GM23338 (cell line): ENCODE measurements around the gene C16orf82. TPM values are rescaled to one million over a fixed set of nuclear protein-coding genes. Genes with fewer than 3 reads are reported as not detected.

ENCODE experiments used
- ATAC-seq: fragments of 200-7000 bp; cut with Tn5 transposase; 3 replicates; pipeline ENCODE4 v1.9.1; 2020
- DNase-seq: peaks from one replicate; pipeline ENCODE4 v3.0.0-alpha.2; 2015; ENCODE audit warnings: low spot score
- H2AFZ ChIP-seq: fragments of 200-600 bp; sonication (generic); 2 replicates; pipeline ENCODE4 v1.8.0; 2016; ENCODE audit warnings: antibody characterized with exemption, mild to moderate bottlenecking, moderate library complexity
- H3F3A ChIP-seq: fragments of 200-600 bp; sonication (generic); replicated peaks from 2 replicates; pipeline ENCODE4 v1.8.0; 2017; ENCODE audit warnings: antibody characterized with exemption, mixed run types, low read depth
- H3K27ac ChIP-seq: fragments of 200-600 bp; sonication (generic); 2 replicates; pipeline ENCODE4 v1.6.1; 2016; ENCODE audit warnings: low read depth
- H3K27me3 ChIP-seq: fragments of 200-600 bp; sonication (generic); 2 replicates; pipeline ENCODE4 v1.8.0; 2016; ENCODE audit warnings: mild to moderate bottlenecking, mixed run types, moderate library complexity; ENCODE audit not compliant: insufficient read depth
- H3K36me3 ChIP-seq: fragments of 200-600 bp; sonication (generic); 2 replicates; pipeline ENCODE4 v1.8.0; 2016; ENCODE audit warnings: mild to moderate bottlenecking; ENCODE audit not compliant: insufficient read depth
- H3K4me1 ChIP-seq: fragments of 200-600 bp; sonication (generic); 2 replicates; pipeline ENCODE4 v1.8.0; 2016; ENCODE audit warnings: mild to moderate bottlenecking, moderate library complexity; ENCODE audit not compliant: insufficient read depth
- H3K4me2 ChIP-seq: fragments of 200-600 bp; sonication (generic); 2 replicates; pipeline ENCODE4 v1.7.1; 2017; ENCODE audit warnings: mixed run types
- H3K4me3 ChIP-seq: fragments of 200-600 bp; sonication (generic); 2 replicates; pipeline ENCODE4 v1.6.1; 2016; ENCODE audit warnings: mixed run types
- H3K79me2 ChIP-seq: fragments of 200-600 bp; sonication (generic); replicated peaks from 2 replicates; pipeline ENCODE4 v1.8.0; 2017; ENCODE audit warnings: mild to moderate bottlenecking; ENCODE audit not compliant: insufficient read depth
- H3K9me2 ChIP-seq: fragments of 200-600 bp; sonication (generic); 2 replicates; pipeline ENCODE4 v1.8.0; 2017; ENCODE audit not compliant: insufficient read depth
- H4K20me1 ChIP-seq: fragments of 200-600 bp; sonication (generic); replicated peaks from 2 replicates; pipeline ENCODE4 v1.8.0; 2017; ENCODE audit warnings: mild to moderate bottlenecking; ENCODE audit not compliant: insufficient read depth
- H3K27ac Mint-ChIP-seq: 2 replicates; pipeline ENCODE4 v1.8.0; 2020; ENCODE audit warnings: inconsistent platforms, mild to moderate bottlenecking, moderate library complexity, mixed read lengths
- H3K27me3 Mint-ChIP-seq: 3 replicates; pipeline ENCODE4 v1.8.0; 2022; ENCODE audit warnings: low read depth, mild to moderate bottlenecking, moderate library complexity, mixed read lengths, inconsistent platforms; ENCODE audit not compliant: insufficient read depth, poor library complexity
- H3K36me3 Mint-ChIP-seq: 3 replicates; pipeline ENCODE4 v1.8.0; 2021; ENCODE audit warnings: low read depth, mild to moderate bottlenecking, inconsistent platforms, moderate library complexity, mixed read lengths
- H3K4me1 Mint-ChIP-seq: 3 replicates; pipeline ENCODE4 v1.8.0; 2020; ENCODE audit warnings: mild to moderate bottlenecking, inconsistent platforms, mixed read lengths
- H3K4me3 Mint-ChIP-seq: 3 replicates; pipeline ENCODE4 v1.8.0; 2021; ENCODE audit warnings: moderate library complexity, mild to moderate bottlenecking, inconsistent platforms, mixed read lengths
- H3K9me3 Mint-ChIP-seq: 3 replicates; pipeline ENCODE4 v1.8.0; 2020; ENCODE audit warnings: moderate library complexity, mild to moderate bottlenecking, inconsistent platforms, mixed read lengths
- CREB1 ChIP-seq: fragments of 250-450 bp; sonication (Bioruptor Pico); IDR thresholded peaks from 2 replicates; pipeline ENCODE4 v1.5.0; 2020; ENCODE audit warnings: low read depth, mild to moderate bottlenecking, moderate library complexity
- CTCF ChIP-seq, 2 experiments: fragments of 200-600 bp in 1 of 2; sonication (generic) in 1 of 2; conservative IDR thresholded peaks; 2 replicates each; pipeline versions ENCODE4 v1.5.1 to v1.6.1; 2016 to 2017; ENCODE audit warnings: antibody characterized with exemption in 2 of 2, low read depth in 2 of 2, mild to moderate bottlenecking in 2 of 2, moderate library complexity in 1 of 2
- EZH2phosphoT487 ChIP-seq: fragments of 200-600 bp; sonication (generic); IDR thresholded peaks from one replicate; pipeline ENCODE4 v1.8.1; 2018; ENCODE audit warnings: antibody characterized with exemption; ENCODE audit not compliant: unreplicated experiment
- JUNB ChIP-seq: IDR thresholded peaks from one replicate; pipeline ENCODE4 v1.6.1; 2016; ENCODE audit warnings: antibody characterized with exemption; ENCODE audit not compliant: unreplicated experiment
- NANOG ChIP-seq: IDR thresholded peaks from 2 replicates; pipeline ENCODE4 v1.6.1; 2016; ENCODE audit warnings: antibody characterized with exemption, borderline replicate concordance
- POLR2AphosphoS5 ChIP-seq: IDR thresholded peaks from 2 replicates; pipeline ENCODE4 v1.6.1; 2016; ENCODE audit warnings: antibody characterized with exemption, low read depth
- REST ChIP-seq: IDR thresholded peaks from one replicate; pipeline ENCODE4 v1.6.1; 2018; ENCODE audit warnings: antibody characterized with exemption; ENCODE audit not compliant: unreplicated experiment
- ZNF114 ChIP-seq: fragments of 250-450 bp; sonication (Bioruptor Pico); IDR thresholded peaks from 2 replicates; pipeline ENCODE4 v1.5.0; 2020; ENCODE audit warnings: mild to moderate bottlenecking, moderate library complexity
- ZNF462 ChIP-seq: fragments of 250-450 bp; sonication (Bioruptor Pico); IDR thresholded peaks from 2 replicates; pipeline ENCODE4 v1.5.0; 2020; ENCODE audit warnings: mild to moderate bottlenecking, moderate library complexity
- polyA plus RNA-seq: library from polyadenylated mRNA; unstranded; fragments of >200 nt; fragmentation: Nextera tagmentation; extraction: Ambion mirVana; gene quantifications from 2 replicates; pipeline ENCODE4 v1.2.1, GENCODE V29; 2016
- total RNA-seq: library from RNA; depleted of rRNA; stranded (reverse); fragments of >200 nt; shearing (Covaris generic); gene quantifications from 2 replicates; pipeline ENCODE4 v1.2.3, GENCODE V29; 2014

C16orf82 gene
- total and polyA plus RNA-seq, 2 experiments from 2014 or later, result not detected

- TF ChIP-seq REST (no peak), EZH2phosphoT487 (no peak), JUNB (no peak)
Measured at GRCh38 chr16:27083861-27084261, 17.1 kb downstream of the C16orf82 start (continued).

- no peak overlapping the region for H3K4me3 Mint-ChIP-seq
- peaks cover 80% of the 10 kb centered on the region for H3K9me3 Mint-ChIP-seq
- peaks cover 12% of the 10 kb centered on the region for H3K4me1 Mint-ChIP-seq
- no peak overlapping the region for H3K4me3 ChIP-seq
- H2AFZ ChIP-seq, result peak overlapping the region; percentile 94
- H3K27ac ChIP-seq, result no peak overlapping the region
- H3K36me3 ChIP-seq, result no peaks in the 10 kb centered on the region
- no peaks in the 10 kb centered on the region for H4K20me1 ChIP-seq
- peaks cover 5% of the 10 kb centered on the region for H3K27me3 Mint-ChIP-seq
- TF ChIP-seq ZNF462 (CRISPR knock-in tag) (no peak), CTCF (conservative IDR thresholded peaks at IDR 0.05; ENCODE audit: low read depth in 2 of 2) (no peak), POLR2AphosphoS5 (no peak), ZNF114 (CRISPR knock-in tag) (no peak), REST (no peak), NANOG (no peak), EZH2phosphoT487 (no peak), CREB1 (CRISPR knock-in tag) (no peak)
- H3K27me3 ChIP-seq, result no peaks in the 10 kb centered on the region
- peaks cover 15% of the 10 kb centered on the region for H3K4me1 ChIP-seq
- H3F3A ChIP-seq, result no peaks in the 10 kb centered on the region
- H3K9me2 ChIP-seq, result no peaks in the 10 kb centered on the region
- DNase-seq, result no peak
- peaks cover 11% of the 10 kb centered on the region; the same call in 2 of the 3 replicates for H3K36me3 Mint-ChIP-seq
- H3K79me2 ChIP-seq, result no peaks in the 10 kb centered on the region
- no peak for ATAC-seq
- no peak overlapping the region for H3K27ac Mint-ChIP-seq
- H3K4me2 ChIP-seq, result no peak overlapping the region
Measured at GRCh38 chr16:27084307-27085028, 17.7 kb downstream of the C16orf82 start.
